ENCODE measurements around the gene PLXNB1. TPM values are rescaled to one million over a fixed set of nuclear protein-coding genes. Genes with fewer than 3 reads are reported as not detected.
"Not testable (repeated sequence)": the region's sequence is repeated elsewhere in the genome, so short reads cannot be mapped to it uniquely, and the experiment has no call there.

The PLXNB1 gene
- total RNA-seq, 1 experiment from 2014 or later: 24.6 TPM

GRCh38 chr3:48403533-48404439 lies 26.1 kb downstream of the PLXNB1 start:
- Histone ChIP-seq H3K36me3 (ENCODE audit: insufficient read depth, low read length, poor library complexity, severe bottlenecking) (no peaks in the 10 kb centered on the region), H3K4me1 (ENCODE audit: insufficient read depth, low read length, poor library complexity, severe bottlenecking) (no peaks in the 10 kb centered on the region), H3K4me3 (ENCODE audit: low read depth, low read length, poor library complexity, severe bottlenecking) (no peak overlapping the region), H3K9me3 (ENCODE audit: low read depth, low read length, poor library complexity, severe bottlenecking) (no peaks in the 10 kb centered on the region), H3K27ac (ENCODE audit: low read depth, low read length, poor library complexity, severe bottlenecking) (no peak overlapping the region), H3K27me3 (replicated peaks; ENCODE audit: insufficient read depth, low read depth, low read length, poor library complexity) (no peaks in the 10 kb centered on the region)
- TF ChIP-seq CTCF (conservative IDR thresholded peaks at IDR 0.05; ENCODE audit: low read depth, low read length) (no peak), EZH2 (IDR thresholded peaks at IDR 0.05; ENCODE audit: borderline replicate concordance, low read depth, low read length, poor library complexity, severe bottlenecking) (no peak)
- POLR2A ChIA-PET (ENCODE audit: low non-redundant PET): no interaction called here
- CTCF ChIA-PET: interaction anchor here (1.0 kb wide), 1 partner anchor 32 kb away, joined by 4 read pairs; no protein-coding TSS in a partner anchor
- no peak for DNase-seq (ENCODE audit: low spot score)
- intact Hi-C loops (cut with micrococcal nuclease; ENCODE audit: unreplicated experiment): loop anchor here (5.0 kb wide), 1 partner anchor 34 kb away; no protein-coding TSS in a partner anchor
- BruUV-seq (replicated peaks): no TSS peak

GRCh38 chr3:48402907-48403306 lies 27.0 kb downstream of the PLXNB1 start:
- intact Hi-C loops (cut with micrococcal nuclease; ENCODE audit: unreplicated experiment): loop anchor here (5.0 kb wide), 1 partner anchor 34 kb away; no protein-coding TSS in a partner anchor
- no peak for DNase-seq (ENCODE audit: low spot score)
- CTCF ChIA-PET: no interaction called here

GRCh38 chr3:48402281-48402732 lies 27.6 kb downstream of the PLXNB1 start:
- ChIA-PET CTCF (no interaction called here), POLR2A (ENCODE audit: low non-redundant PET) (no interaction called here)
- DNase-seq (ENCODE audit: low spot score): no peak
- H3K4me3 ChIP-seq (ENCODE audit: low read depth, low read length, poor library complexity, severe bottlenecking): no peak overlapping the region
- H3K27me3 ChIP-seq (replicated peaks; ENCODE audit: insufficient read depth, low read depth, low read length, poor library complexity): no peaks in the 10 kb centered on the region
- TF ChIP-seq EZH2 (IDR thresholded peaks at IDR 0.05; ENCODE audit: borderline replicate concordance, low read depth, low read length, poor library complexity, severe bottlenecking) (no peak), CTCF (conservative IDR thresholded peaks at IDR 0.05; ENCODE audit: low read depth, low read length) (no peak)
- no peaks in the 10 kb centered on the region for H3K9me3 ChIP-seq (ENCODE audit: low read depth, low read length, poor library complexity, severe bottlenecking)
- no TSS peak for BruUV-seq (replicated peaks)
- H3K36me3 ChIP-seq (ENCODE audit: insufficient read depth, low read length, poor library complexity, severe bottlenecking): no peaks in the 10 kb centered on the region
- intact Hi-C loops (cut with micrococcal nuclease; ENCODE audit: unreplicated experiment): loop anchor here (5.0 kb wide), 1 partner anchor 35 kb away; no protein-coding TSS in a partner anchor
- no peaks in the 10 kb centered on the region for H3K4me1 ChIP-seq (ENCODE audit: insufficient read depth, low read length, poor library complexity, severe bottlenecking)
- H3K27ac ChIP-seq (ENCODE audit: low read depth, low read length, poor library complexity, severe bottlenecking): no peak overlapping the region

More at GRCh38 chr3:48402907-48403306, 27.0 kb downstream of the PLXNB1 start:
- H3K27ac ChIP-seq (ENCODE audit: low read depth, low read length, poor library complexity, severe bottlenecking): no peak overlapping the region
- H3K4me3 ChIP-seq (ENCODE audit: low read depth, low read length, poor library complexity, severe bottlenecking): no peak overlapping the region
- H3K9me3 ChIP-seq (ENCODE audit: low read depth, low read length, poor library complexity, severe bottlenecking): no peaks in the 10 kb centered on the region
- no TSS peak for BruUV-seq (replicated peaks)
- H3K36me3 ChIP-seq (ENCODE audit: insufficient read depth, low read length, poor library complexity, severe bottlenecking): no peaks in the 10 kb centered on the region
- no peaks in the 10 kb centered on the region for H3K4me1 ChIP-seq (ENCODE audit: insufficient read depth, low read length, poor library complexity, severe bottlenecking)
- POLR2A ChIA-PET (ENCODE audit: low non-redundant PET): no interaction called here
- H3K27me3 ChIP-seq (replicated peaks; ENCODE audit: insufficient read depth, low read depth, low read length, poor library complexity): no peaks in the 10 kb centered on the region
- TF ChIP-seq CTCF (conservative IDR thresholded peaks at IDR 0.05; ENCODE audit: low read depth, low read length): no peak
- TF ChIP-seq EZH2 (IDR thresholded peaks at IDR 0.05; ENCODE audit: borderline replicate concordance, low read depth, low read length, poor library complexity, severe bottlenecking): no peak

- H3K4me3 ChIP-seq (ENCODE audit: low read depth, low read length, poor library complexity, severe bottlenecking); H3K9me3 ChIP-seq (ENCODE audit: low read depth, low read length, poor library complexity, severe bottlenecking); DNase-seq (ENCODE audit: low spot score); H3K27ac ChIP-seq (ENCODE audit: low read depth, low read length, poor library complexity, severe bottlenecking); H3K4me1 ChIP-seq (ENCODE audit: insufficient read depth, low read length, poor library complexity, severe bottlenecking); BruUV-seq (replicated peaks); H3K27me3 ChIP-seq (replicated peaks; ENCODE audit: insufficient read depth, low read depth, low read length, poor library complexity); H3K36me3 ChIP-seq (ENCODE audit: insufficient read depth, low read length, poor library complexity, severe bottlenecking); POLR2A ChIA-PET (ENCODE audit: low non-redundant PET): not testable (repeated sequence)
- CTCF ChIA-PET: interaction anchor here (0.7 to 2.0 kb wide), 6 partner anchors 32 to 606 kb away, joined by 3 to 23 read pairs (median 4); partner anchors contain the start of gene CCDC51
- intact Hi-C loops (cut with micrococcal nuclease; ENCODE audit: unreplicated experiment): loop anchor here (5.0 kb wide), 1 partner anchor 36 kb away; no protein-coding TSS in a partner anchor
Observed at GRCh38 chr3:48401434-48401901, 28.4 kb downstream of the PLXNB1 start.
